Measurements from ENCODE around the gene TBC1D9B. TPM values are rescaled to one million over a fixed set of nuclear protein-coding genes. Genes with fewer than 3 reads are reported as not detected.
A peak's percentile ranks its signal among the peaks of the same experiment; 100 is the strongest.
"Not testable (repeated sequence)": the region's sequence is repeated elsewhere in the genome, so short reads cannot be mapped to it uniquely, and the experiment has no call there.

TBC1D9B gene
- total and polyA plus RNA-seq, 2 donors (not counting 1 experiment from before 2014, with no cell fraction given): 48.7 to 50.4 TPM

- no peak overlapping the region for H3K4me3 ChIP-seq (replicated peaks in 1 of 4; ENCODE audit: control extremely low read depth in 1 of 4, insufficient read depth in 1 of 4, low read depth in 3 of 4, low read length in 4 of 4)
- TF ChIP-seq, protein P1, sequence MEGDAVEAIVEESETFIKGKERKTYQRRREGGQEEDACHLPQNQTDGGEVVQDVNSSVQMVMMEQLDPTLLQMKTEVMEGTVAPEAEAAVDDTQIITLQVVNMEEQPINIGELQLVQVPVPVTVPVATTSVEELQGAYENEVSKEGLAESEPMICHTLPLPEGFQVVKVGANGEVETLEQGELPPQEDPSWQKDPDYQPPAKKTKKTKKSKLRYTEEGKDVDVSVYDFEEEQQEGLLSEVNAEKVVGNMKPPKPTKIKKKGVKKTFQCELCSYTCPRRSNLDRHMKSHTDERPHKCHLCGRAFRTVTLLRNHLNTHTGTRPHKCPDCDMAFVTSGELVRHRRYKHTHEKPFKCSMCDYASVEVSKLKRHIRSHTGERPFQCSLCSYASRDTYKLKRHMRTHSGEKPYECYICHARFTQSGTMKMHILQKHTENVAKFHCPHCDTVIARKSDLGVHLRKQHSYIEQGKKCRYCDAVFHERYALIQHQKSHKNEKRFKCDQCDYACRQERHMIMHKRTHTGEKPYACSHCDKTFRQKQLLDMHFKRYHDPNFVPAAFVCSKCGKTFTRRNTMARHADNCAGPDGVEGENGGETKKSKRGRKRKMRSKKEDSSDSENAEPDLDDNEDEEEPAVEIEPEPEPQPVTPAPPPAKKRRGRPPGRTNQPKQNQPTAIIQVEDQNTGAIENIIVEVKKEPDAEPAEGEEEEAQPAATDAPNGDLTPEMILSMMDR (conservative IDR thresholded peaks at IDR 0.05 in 1 of 2, IDR thresholded peaks at IDR 0.05 in 1 of 2; ENCODE audit: low read depth in 1 of 2, low read length in 2 of 2): no peak
- TF ChIP-seq EZH2 (IDR thresholded peaks at IDR 0.05; ENCODE audit: low read length, missing control alignments): no peak
- peaks cover 4% of the 10 kb centered on the region for H3K4me1 ChIP-seq (ENCODE audit: control insufficient read depth, extremely low read depth, insufficient read depth, low read length)
- H3K4me2 ChIP-seq (ENCODE audit: extremely low read depth, insufficient read depth, low read length): no peak overlapping the region
- H3K79me2 ChIP-seq (ENCODE audit: control insufficient read depth, insufficient read depth, low read length): peaks cover 4% of the 10 kb centered on the region
- H3K9me3 ChIP-seq (ENCODE audit: control insufficient read depth, insufficient read depth, low read depth, low read length): no peaks in the 10 kb centered on the region
- peaks cover 2% of the 10 kb centered on the region for H4K20me1 ChIP-seq (ENCODE audit: control insufficient read depth, extremely low read depth, insufficient read depth, low read length)
- DNase-seq (ENCODE audit: low read depth in 2 of 2): no peak
- H3K27ac ChIP-seq (ENCODE audit: insufficient read depth, low read length): peak overlapping the region; percentile 14
- no peak overlapping the region for H2AFZ ChIP-seq (ENCODE audit: low read length)
- H3K9ac ChIP-seq (ENCODE audit: insufficient read depth, low read length): no peak overlapping the region
- no peaks in the 10 kb centered on the region for H3K27me3 ChIP-seq (ENCODE audit: control insufficient read depth, insufficient read depth, low read length)
- peaks cover 40% of the 10 kb centered on the region for H3K36me3 ChIP-seq (ENCODE audit: control insufficient read depth, insufficient read depth, low read length)
These were observed 70.4 kb downstream of the TBC1D9B start for GRCh38 chr5:179837076-179838011.

DNA sequence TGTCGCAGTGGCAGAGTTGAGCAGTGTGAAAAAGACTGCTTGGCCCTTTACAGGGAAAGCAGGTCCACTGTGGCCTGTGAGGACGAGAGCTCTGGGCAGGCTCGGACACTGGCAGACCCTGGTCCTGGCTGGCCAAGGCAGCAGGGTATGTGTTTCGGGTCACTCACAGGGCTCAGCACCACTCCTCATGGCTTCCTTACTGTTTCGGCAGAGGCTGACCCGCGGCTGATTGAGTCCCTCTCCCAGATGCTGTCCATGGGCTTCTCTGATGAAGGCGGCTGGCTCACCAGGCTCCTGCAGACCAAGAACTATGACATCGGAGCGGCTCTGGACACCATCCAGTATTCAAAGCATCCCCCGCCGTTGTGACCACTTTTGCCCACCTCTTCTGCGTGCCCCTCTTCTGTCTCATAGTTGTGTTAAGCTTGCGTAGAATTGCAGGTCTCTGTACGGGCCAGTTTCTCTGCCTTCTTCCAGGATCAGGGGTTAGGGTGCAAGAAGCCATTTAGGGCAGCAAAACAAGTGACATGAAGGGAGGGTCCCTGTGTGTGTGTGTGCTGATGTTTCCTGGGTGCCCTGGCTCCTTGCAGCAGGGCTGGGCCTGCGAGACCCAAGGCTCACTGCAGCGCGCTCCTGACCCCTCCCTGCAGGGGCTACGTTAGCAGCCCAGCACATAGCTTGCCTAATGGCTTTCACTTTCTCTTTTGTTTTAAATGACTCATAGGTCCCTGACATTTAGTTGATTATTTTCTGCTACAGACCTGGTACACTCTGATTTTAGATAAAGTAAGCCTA is 71.3 kb downstream of the TBC1D9B start:
- Histone ChIP-seq H3K27ac (ENCODE audit: insufficient read depth, low read length) (peak overlapping the region; percentile 38), H3K36me3 (ENCODE audit: control insufficient read depth, insufficient read depth, low read length) (peaks cover 45% of the 10 kb centered on the region), H3K4me1 (ENCODE audit: control insufficient read depth, extremely low read depth, insufficient read depth, low read length) (peaks cover 4% of the 10 kb centered on the region), H2AFZ (ENCODE audit: low read length) (no peak overlapping the region), H3K79me2 (ENCODE audit: control insufficient read depth, insufficient read depth, low read length) (peaks cover 4% of the 10 kb centered on the region), H3K9ac (ENCODE audit: insufficient read depth, low read length) (no peak overlapping the region), H3K9me3 (ENCODE audit: control insufficient read depth, insufficient read depth, low read depth, low read length) (no peaks in the 10 kb centered on the region), H3K4me3 (replicated peaks in 1 of 4; ENCODE audit: control extremely low read depth in 1 of 4, insufficient read depth in 1 of 4, low read depth in 3 of 4, low read length in 4 of 4) (no peak overlapping the region), H4K20me1 (ENCODE audit: control insufficient read depth, extremely low read depth, insufficient read depth, low read length) (peaks cover 2% of the 10 kb centered on the region), H3K27me3 (ENCODE audit: control insufficient read depth, insufficient read depth, low read length) (no peaks in the 10 kb centered on the region), H3K4me2 (ENCODE audit: extremely low read depth, insufficient read depth, low read length) (no peak overlapping the region)
- DNase-seq (ENCODE audit: low read depth in 2 of 2): peak; percentile 41 to 70
- TF ChIP-seq, protein P1 (conservative IDR thresholded peaks at IDR 0.05 in 1 of 2, IDR thresholded peaks at IDR 0.05 in 1 of 2; ENCODE audit: low read depth in 1 of 2, low read length in 2 of 2): no peak
- TF ChIP-seq EZH2 (IDR thresholded peaks at IDR 0.05; ENCODE audit: low read length, missing control alignments): no peak

DNA sequence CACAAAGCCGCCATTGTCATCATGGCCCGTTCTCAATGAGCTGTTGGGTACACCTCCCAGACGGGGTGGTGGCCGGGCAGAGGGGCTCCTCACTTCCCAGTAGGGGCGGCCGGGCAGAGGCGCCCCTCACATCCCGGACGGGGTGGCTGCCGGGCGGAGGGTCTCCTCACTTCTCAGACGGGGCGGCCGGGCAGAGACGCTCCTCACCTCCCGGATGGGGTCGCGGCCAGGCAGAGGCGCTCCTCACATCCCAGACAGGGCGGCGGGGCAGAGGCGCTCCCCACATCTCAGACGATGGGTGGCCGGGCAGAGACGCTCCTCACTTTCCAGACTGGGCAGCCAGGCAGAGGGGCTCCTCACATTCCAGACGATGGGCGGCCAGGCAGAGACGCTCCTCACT is 72.8 kb downstream of the TBC1D9B start:
- H3K9ac ChIP-seq (ENCODE audit: insufficient read depth, low read length); H3K9me3 ChIP-seq (ENCODE audit: control insufficient read depth, insufficient read depth, low read depth, low read length); H3K27me3 ChIP-seq (ENCODE audit: control insufficient read depth, insufficient read depth, low read length); H4K20me1 ChIP-seq (ENCODE audit: control insufficient read depth, extremely low read depth, insufficient read depth, low read length); H3K27ac ChIP-seq (ENCODE audit: insufficient read depth, low read length); H2AFZ ChIP-seq (ENCODE audit: low read length); H3K4me2 ChIP-seq (ENCODE audit: extremely low read depth, insufficient read depth, low read length); H3K4me1 ChIP-seq (ENCODE audit: control insufficient read depth, extremely low read depth, insufficient read depth, low read length); H3K79me2 ChIP-seq (ENCODE audit: control insufficient read depth, insufficient read depth, low read length); DNase-seq (ENCODE audit: low read depth in 2 of 2); H3K4me3 ChIP-seq (replicated peaks in 1 of 4; ENCODE audit: control extremely low read depth in 1 of 4, insufficient read depth in 1 of 4, low read depth in 3 of 4, low read length in 4 of 4): not testable (repeated sequence)
- peaks cover 45% of the 10 kb centered on the region for H3K36me3 ChIP-seq (ENCODE audit: control insufficient read depth, insufficient read depth, low read length)
